Activated T-cell treated with anti-CD3 and anti-CD28 coated beads, Interleukin-2, amount 50 U/mL, for 24 hours (primary cell): ENCODE results near the gene LDLRAD4.
A peak's percentile ranks its signal among the peaks of the same experiment; 100 is the strongest.

ENCODE experiments used
- DNase-seq: peaks from one replicate; pipeline ENCODE4 v3.0.0-alpha.2; 2020
- H3K27ac Mint-ChIP-seq: 2 replicates; pipeline ENCODE4 v1.8.0; 2020; ENCODE audit warnings: mild to moderate bottlenecking, mixed read lengths
- H3K27me3 Mint-ChIP-seq: 2 replicates; pipeline ENCODE4 v1.8.0; 2020; ENCODE audit warnings: mixed read lengths
- H3K36me3 Mint-ChIP-seq: 2 replicates; pipeline ENCODE4 v1.8.0; 2020; ENCODE audit warnings: low read depth, mixed read lengths
- H3K4me1 Mint-ChIP-seq: 2 replicates; pipeline ENCODE4 v1.8.0; 2020; ENCODE audit warnings: low read depth, mixed read lengths
- H3K4me3 Mint-ChIP-seq: 2 replicates; pipeline ENCODE4 v1.8.0; 2020; ENCODE audit warnings: mild to moderate bottlenecking, moderate library complexity, mixed read lengths
- H3K9me3 Mint-ChIP-seq: 2 replicates; pipeline ENCODE4 v1.8.0; 2020; ENCODE audit warnings: mixed read lengths

LDLRAD4 gene

DNA sequence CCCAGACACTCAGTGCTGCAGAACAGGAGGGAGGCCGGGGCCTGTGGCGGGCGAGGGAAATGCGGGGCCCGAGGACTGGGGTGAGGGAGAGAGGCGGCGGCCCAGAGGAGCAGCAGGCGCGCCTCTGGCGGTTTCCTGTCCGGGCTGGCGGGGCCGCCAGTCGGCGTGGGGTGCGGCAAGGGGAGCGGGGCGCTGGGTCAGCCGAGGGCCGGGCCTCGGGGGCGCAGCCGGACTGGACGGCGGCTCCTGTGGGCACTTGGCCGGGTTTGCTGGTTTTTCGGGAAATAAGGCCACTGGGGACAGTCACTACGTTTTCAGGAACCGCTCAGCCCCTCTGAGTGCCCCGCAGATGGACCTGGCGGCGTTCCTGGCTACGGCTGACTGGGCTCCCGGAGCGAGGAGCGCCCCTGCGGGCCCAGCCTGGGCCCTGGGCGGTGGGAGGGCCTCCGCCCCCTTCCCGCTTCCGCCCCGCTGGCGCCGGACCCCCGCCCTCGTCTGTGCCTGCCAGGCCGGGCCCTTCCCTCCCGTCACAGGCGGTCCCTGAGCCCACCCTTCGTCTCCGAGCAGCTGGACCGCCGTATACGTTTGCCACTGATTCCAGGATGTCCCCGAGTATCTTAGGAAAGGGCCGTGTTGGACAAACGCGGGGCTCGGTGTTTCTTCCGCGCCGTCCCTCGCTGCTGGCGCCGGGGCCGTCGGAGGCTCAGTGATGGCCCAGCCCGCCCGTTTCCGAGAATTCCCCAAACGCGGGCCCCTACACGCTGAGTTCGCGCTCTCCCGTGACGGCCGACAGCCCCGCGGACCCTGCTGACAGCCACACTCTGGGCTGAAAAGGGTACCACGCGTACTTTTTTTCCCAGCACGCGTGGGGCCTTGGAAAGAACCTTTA is 423.2 kb downstream of the LDLRAD4 start:
- no peaks in the 10 kb centered on the region for H3K9me3 Mint-ChIP-seq
- H3K27me3 Mint-ChIP-seq: no peaks in the 10 kb centered on the region
- no peak overlapping the region for H3K27ac Mint-ChIP-seq
- no peak overlapping the region for H3K4me3 Mint-ChIP-seq
- peaks cover 23% of the 10 kb centered on the region for H3K36me3 Mint-ChIP-seq
- no peaks in the 10 kb centered on the region for H3K4me1 Mint-ChIP-seq
- no peak for DNase-seq

DNA sequence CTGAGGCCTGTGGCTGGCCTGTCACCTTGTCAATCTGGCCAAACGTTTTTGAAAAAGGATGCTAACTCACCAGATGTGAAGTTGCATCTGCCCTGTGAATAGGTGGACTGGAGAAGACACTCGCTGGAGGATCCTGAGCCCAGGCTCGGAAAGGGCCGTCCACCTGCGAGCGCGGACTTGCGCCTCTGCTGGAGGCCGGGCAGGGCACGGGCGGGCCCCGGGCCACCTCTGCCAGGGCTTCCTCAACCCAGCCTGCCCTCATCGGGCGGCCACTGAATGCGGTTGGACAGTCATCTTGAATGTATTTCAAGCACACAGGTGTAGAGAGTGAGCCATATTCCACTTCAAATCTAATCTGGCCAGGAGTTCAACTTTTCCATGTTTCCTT is 423.9 kb downstream of the LDLRAD4 start:
- DNase-seq: no peak
- Mint-ChIP-seq H3K27ac (no peak overlapping the region), H3K4me3 (no peak overlapping the region), H3K4me1 (no peaks in the 10 kb centered on the region), H3K36me3 (peaks cover 27% of the 10 kb centered on the region), H3K9me3 (no peaks in the 10 kb centered on the region), H3K27me3 (no peaks in the 10 kb centered on the region)

DNA sequence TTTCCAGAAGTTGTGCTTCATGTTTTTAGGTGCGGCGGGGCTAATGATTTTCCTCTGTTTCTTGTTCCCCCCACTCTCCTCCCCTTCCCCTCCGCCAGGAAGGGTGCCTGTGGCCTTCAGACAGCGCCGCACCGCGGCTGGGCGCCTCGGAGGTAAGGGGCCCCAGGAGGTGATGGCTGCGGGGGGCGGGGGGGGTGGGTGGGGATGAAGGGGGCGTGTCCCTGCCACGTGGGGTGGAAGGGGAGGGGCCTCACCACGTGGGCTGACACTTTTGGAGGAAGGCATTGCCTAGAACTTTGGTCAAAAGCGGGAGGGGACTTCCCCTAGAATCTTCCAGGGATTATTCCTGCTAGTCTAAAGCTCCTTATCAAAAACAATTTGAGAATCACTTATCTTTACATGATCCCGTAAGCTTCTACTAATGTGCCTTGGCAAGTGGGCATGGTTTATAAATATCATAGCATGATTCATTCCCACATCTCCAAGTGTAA is 424.7 kb downstream of the LDLRAD4 start:
- no peak overlapping the region for H3K4me3 Mint-ChIP-seq
- no peaks in the 10 kb centered on the region for H3K4me1 Mint-ChIP-seq
- DNase-seq: no peak
- peaks cover 28% of the 10 kb centered on the region for H3K36me3 Mint-ChIP-seq
- H3K27me3 Mint-ChIP-seq: no peaks in the 10 kb centered on the region
- no peak overlapping the region for H3K27ac Mint-ChIP-seq
- no peaks in the 10 kb centered on the region for H3K9me3 Mint-ChIP-seq

DNA sequence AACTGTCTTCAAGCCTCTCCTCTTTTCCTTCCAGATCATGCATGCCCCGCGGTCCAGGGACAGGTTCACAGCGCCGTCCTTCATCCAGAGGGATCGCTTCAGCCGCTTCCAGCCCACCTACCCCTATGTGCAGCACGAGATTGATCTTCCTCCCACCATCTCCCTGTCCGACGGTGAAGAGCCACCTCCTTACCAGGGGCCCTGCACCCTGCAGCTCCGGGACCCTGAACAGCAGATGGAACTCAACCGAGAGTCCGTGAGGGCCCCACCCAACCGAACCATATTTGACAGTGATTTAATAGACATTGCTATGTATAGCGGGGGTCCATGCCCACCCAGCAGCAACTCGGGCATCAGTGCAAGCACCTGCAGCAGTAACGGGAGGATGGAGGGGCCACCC is 426.5 kb downstream of the LDLRAD4 start:
- Mint-ChIP-seq H3K27ac (no peak overlapping the region), H3K4me1 (no peaks in the 10 kb centered on the region), H3K36me3 (peaks cover 28% of the 10 kb centered on the region), H3K9me3 (no peaks in the 10 kb centered on the region), H3K4me3 (no peak overlapping the region), H3K27me3 (no peaks in the 10 kb centered on the region)
- DNase-seq: no peak

DNA sequence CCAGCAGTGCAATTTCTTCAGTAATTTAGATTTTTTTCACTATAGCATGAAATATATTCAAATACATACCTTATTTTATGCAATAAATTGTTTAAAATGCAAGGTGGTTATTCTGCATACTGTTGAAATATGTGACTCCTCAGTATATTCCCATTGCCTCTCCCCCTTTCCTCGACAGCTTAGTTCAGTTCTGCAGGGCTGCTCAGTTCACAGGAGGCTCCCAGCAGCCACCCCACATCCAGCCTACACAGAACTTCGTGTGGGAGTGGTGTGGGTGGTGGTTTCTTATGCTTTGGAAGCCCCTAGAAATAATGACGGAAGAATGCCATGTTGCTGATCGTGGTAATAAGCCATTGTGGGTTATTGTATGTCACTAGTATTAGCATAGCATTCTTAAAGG is 428.1 kb downstream of the LDLRAD4 start:
- Mint-ChIP-seq H3K27ac (no peak overlapping the region), H3K36me3 (peaks cover 28% of the 10 kb centered on the region), H3K4me3 (no peak overlapping the region), H3K4me1 (no peaks in the 10 kb centered on the region), H3K27me3 (no peaks in the 10 kb centered on the region), H3K9me3 (no peaks in the 10 kb centered on the region)
- no peak for DNase-seq

DNA sequence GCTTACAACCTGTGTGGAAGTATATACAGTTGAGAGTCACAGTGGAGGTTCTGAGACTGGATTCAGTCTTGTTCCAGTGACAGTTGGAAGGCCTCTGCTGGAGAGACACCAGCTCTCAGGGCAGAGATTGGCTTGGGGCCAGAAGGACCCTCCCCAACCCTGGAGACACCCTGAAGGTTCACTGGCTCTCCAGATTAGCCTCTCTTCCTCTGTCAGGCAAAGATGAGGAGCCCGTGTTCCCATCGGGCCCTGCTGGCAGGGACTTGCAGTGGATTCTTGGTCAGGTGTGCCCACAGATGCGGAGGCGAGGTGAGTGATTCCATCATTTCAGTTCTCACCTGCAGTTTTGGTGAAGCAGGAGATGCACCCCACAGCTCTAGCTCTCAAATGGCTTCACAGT is 429.2 kb downstream of the LDLRAD4 start:
- Mint-ChIP-seq H3K4me3 (no peak overlapping the region), H3K27me3 (no peaks in the 10 kb centered on the region), H3K9me3 (no peaks in the 10 kb centered on the region), H3K27ac (no peak overlapping the region), H3K4me1 (no peaks in the 10 kb centered on the region), H3K36me3 (peaks cover 28% of the 10 kb centered on the region)
- DNase-seq: no peak

DNA sequence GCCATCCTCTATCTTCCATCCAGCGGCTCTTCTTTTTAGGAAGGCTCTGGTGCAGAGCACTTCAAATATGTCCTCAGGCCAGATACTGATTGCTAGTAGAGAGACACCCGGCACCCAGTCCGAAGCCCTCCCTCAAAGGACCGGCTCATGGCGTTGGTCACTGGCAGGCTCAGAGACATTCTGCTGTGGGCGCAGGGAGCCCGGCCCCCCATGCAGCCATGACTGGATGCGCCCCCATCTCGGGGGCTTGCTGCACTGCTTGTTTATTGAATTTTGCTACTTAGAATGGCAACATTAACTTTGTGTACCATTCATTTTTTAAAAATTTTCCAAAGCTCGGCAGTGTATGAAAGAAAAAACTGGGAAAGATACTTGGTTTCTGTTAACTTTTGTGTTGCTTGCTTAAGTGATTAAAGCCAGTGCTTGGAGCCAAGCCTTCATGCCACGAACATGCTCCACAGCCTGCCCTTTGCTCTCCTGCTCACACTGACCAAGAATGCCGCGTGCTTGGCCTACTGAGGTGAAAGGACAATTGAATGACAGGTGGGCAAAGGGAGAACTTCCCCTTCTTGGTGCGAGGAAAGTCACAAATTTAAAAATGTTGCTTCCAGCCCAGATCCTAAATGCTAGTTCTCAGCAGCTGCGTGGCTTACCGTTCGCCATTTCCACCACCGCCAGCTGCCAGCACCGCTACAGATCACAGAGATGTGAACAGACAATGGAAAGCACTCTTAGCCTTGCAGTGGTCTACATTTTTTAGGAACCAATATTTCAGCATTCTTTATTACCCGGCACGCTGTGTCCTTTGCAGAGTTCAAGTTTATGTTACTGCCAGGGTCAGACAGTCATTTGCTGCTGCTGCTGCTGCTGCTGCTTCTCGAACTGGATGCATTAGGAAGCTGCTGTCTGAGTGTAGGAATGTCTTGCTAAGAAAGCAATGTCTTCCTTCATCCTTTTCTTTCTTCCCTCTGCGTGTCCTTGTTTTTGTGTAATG is 431.1 kb downstream of the LDLRAD4 start:
- Mint-ChIP-seq H3K9me3 (no peaks in the 10 kb centered on the region), H3K27me3 (no peaks in the 10 kb centered on the region), H3K4me1 (no peaks in the 10 kb centered on the region), H3K27ac (no peak overlapping the region), H3K4me3 (no peak overlapping the region), H3K36me3 (peaks cover 23% of the 10 kb centered on the region)
- no peak for DNase-seq

DNA sequence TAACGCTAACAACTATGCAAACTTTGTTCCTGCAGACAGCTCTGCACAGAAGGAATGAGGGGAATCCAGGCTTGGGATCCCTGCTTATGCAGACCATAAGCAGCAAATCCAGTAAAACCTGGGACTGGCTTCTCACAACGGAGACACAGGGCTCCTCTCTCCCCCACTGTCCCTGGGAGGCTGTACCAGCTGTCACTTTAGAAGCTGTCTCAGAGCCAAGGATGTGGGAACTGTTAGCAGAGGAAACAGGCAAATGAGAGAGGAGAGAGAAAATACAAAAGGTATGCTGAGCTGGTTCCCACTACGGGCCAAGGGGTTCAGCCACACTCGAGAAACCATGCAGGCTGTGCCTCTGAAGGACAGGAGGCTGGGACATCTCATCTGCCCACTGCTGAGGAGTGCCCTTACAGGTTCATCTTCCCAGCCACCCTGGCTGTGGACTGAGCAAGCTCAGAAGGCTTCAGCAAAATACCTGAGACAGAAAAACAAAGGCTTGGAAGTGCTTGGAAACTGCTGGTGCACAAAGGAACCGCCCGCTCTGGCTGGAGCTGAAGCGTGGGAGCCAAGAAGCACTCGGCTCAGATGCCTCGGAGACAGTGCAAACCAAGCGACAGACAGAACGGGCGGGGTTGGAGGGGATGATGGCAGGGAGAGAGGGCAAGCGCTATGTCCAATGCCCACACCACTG is 435.3 kb downstream of the LDLRAD4 start:
- DNase-seq: no peak
- peak overlapping the region; percentile 35 for H3K27ac Mint-ChIP-seq
- no peaks in the 10 kb centered on the region for H3K27me3 Mint-ChIP-seq
- no peaks in the 10 kb centered on the region for H3K9me3 Mint-ChIP-seq
- peaks cover 9% of the 10 kb centered on the region for H3K4me1 Mint-ChIP-seq
- no peaks in the 10 kb centered on the region for H3K36me3 Mint-ChIP-seq
- no peak overlapping the region for H3K4me3 Mint-ChIP-seq

DNA sequence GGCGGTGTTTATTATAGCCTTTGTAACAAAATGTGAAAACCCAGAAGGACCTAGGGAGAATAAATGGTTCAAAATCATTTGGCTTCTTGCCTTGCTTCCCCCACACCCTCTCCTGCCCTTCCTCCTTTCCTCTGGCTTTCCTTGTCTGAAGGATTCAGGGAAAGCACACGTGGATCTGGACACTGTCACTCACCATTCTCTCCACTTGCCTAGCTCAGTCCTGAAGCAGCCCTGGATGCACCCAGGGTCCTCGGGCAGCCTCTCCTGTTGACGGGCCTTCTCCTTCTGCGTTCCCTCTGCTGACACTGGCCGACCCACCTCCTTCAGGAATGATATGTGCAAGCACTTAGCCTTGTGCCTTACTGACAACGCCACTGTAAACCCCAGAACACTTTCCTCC is 439.4 kb downstream of the LDLRAD4 start:
- peaks cover 13% of the 10 kb centered on the region for H3K4me1 Mint-ChIP-seq
- H3K27ac Mint-ChIP-seq: peak overlapping the region; percentile 10
- no peak for DNase-seq
- peaks cover 17% of the 10 kb centered on the region for H3K36me3 Mint-ChIP-seq
- H3K4me3 Mint-ChIP-seq: no peak overlapping the region
- H3K27me3 Mint-ChIP-seq: no peaks in the 10 kb centered on the region
- no peaks in the 10 kb centered on the region for H3K9me3 Mint-ChIP-seq

DNA sequence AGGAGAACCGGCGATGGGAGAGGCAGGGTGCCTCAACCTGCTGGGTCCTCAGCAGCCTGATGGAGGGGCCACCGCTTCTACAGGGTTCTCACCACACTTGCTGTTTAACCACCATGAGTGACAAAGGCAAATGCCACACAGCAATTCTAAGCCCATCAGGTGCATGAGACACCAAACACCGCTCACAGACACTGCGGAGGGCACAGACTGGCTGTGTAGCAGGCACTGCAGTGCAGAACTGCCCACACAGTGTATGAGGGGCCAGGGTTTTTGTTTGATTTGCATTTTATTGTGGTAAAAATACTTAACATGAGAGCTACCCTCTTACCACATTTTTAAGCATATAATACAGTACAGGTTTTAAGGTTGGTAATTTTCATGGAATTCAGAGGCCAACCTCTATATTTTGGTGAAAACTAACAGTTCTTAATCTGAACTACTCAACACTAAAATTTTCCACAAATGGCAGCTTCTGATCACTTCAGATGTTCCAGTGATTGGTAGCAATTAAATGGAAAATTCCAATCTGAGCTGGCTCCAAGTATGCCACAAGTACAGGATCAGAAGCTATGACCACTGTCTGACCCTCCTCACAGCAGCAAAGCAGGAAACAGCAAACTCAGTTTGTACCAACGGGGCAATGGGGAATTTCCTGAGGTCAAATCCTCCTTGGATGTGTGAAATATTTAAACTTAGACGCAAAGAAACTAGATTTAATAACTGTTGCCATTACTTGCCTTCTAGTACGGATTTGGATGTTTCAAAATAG is 440.1 kb downstream of the LDLRAD4 start:
- H3K36me3 Mint-ChIP-seq: peaks cover 22% of the 10 kb centered on the region
- no peak overlapping the region for H3K4me3 Mint-ChIP-seq
- H3K27ac Mint-ChIP-seq: peak overlapping the region; percentile 0
- no peak for DNase-seq
- H3K27me3 Mint-ChIP-seq: no peaks in the 10 kb centered on the region
- H3K9me3 Mint-ChIP-seq: no peaks in the 10 kb centered on the region
- H3K4me1 Mint-ChIP-seq: peaks cover 13% of the 10 kb centered on the region

DNA sequence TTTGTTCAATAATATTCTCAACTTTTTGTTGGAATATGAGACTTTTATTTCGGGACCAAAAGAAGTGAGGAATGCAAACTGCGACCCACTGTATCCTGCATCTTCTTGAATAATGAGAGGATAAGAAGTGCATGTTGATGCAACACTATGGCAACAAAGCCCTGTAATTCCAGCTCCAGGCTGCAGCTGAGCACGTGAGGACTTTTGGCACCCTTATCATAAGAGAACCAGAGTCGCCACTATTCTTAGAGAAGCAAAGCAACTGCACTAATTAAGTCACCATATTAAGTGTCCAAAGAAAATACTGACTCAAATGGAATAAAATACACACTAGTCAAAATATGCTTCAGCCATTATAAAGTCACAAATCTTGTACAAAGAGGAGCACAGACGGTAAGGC is 441.9 kb downstream of the LDLRAD4 start:
- Mint-ChIP-seq H3K27me3 (no peaks in the 10 kb centered on the region), H3K4me3 (no peak overlapping the region), H3K9me3 (no peaks in the 10 kb centered on the region), H3K4me1 (peaks cover 13% of the 10 kb centered on the region), H3K36me3 (peaks cover 38% of the 10 kb centered on the region), H3K27ac (no peak overlapping the region)
- no peak for DNase-seq

DNA sequence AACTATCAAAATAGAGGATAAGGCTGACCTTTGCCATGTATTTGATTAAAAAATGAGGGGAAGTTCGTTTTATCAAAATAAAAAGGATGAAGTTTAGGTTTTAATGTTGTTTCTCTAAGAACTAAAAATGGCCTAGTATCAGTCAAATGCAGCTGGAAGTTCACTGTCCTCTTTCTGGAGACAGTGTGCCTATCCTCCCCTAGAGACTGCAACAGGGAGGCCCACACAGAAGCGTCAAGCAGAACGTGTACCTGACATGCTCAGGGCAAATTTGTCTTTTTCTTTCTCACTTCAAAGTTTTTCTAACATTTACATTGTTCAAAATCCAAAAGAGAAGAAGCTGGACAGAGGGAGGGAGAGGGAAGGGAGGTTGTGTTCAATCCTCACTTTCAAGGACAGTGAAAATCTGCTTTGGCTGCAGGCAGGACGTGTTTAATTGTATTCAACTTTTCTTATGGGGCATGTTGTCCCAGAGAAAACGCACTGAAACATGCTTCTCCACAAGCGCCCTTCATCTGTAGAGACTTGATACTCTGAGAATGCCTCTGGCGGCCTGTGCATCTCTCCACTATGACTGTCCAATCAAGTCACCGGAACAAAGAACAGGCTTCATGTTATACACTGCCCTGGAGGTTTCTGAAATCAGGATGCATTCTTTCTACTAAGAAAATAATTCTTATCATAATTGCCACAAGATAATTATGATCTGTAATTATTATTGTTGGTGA is 442.7 kb downstream of the LDLRAD4 start:
- H3K4me3 Mint-ChIP-seq: no peak overlapping the region

DNA sequence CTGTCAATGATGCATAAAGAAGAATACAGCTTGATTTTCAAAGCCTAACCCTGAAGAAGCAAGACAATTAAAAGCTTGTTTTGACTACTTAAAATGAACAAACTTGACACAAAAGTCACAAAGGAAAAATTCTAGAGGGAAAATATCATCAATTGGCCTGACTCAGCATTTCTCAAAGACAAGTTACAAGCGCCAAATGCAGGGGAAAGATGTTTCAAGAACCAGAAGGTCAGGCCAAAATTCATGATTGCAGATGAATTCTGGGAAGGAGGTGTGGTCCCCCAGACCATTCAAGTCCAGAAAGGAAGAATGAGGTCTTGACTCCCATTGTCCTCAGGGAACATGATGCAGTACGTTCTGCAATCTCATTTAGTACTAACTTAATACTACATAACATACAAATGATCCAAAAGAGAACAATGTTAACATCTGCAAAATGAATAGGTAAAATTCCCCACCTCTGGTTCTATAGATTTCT is 443.3 kb downstream of the LDLRAD4 start:
- peak overlapping the region; percentile 52 for H3K27ac Mint-ChIP-seq
- H3K4me1 Mint-ChIP-seq: peaks cover 13% of the 10 kb centered on the region
- no peaks in the 10 kb centered on the region for H3K27me3 Mint-ChIP-seq
- no peak overlapping the region for H3K4me3 Mint-ChIP-seq
- DNase-seq: no peak
- peaks cover 49% of the 10 kb centered on the region for H3K36me3 Mint-ChIP-seq
- no peaks in the 10 kb centered on the region for H3K9me3 Mint-ChIP-seq

More for the DNA sequence above, 442.7 kb downstream of the LDLRAD4 start:
- Mint-ChIP-seq H3K27ac (no peak overlapping the region), H3K4me1 (peaks cover 13% of the 10 kb centered on the region), H3K27me3 (no peaks in the 10 kb centered on the region), H3K36me3 (peaks cover 43% of the 10 kb centered on the region), H3K9me3 (no peaks in the 10 kb centered on the region)
- DNase-seq: no peak
